NB4 (cell line): ENCODE results near the gene FAM20B.
"Not testable (repeated sequence)": the region's sequence is repeated elsewhere in the genome, so short reads cannot be mapped to it uniquely, and the experiment has no call there.

Experiments used
- MYC ChIP-seq: IDR thresholded peaks from 2 replicates; pipeline ENCODE4 v1.6.1; 2011; ENCODE audit warnings: low read depth, low read length
- POLR2A ChIP-seq: IDR thresholded peaks from 2 replicates; pipeline ENCODE4 v1.6.1; 2011; ENCODE audit warnings: mild to moderate bottlenecking; ENCODE audit not compliant: insufficient read length; ENCODE audit errors: extremely low read depth
- TF ChIP-seq, protein P1 (sequence below): IDR thresholded peaks from one replicate; pipeline ENCODE4 v1.5.1; 2012; ENCODE audit warnings: low read depth, low read length
- TF ChIP-seq, protein P2 (sequence below): IDR thresholded peaks from 2 replicates; pipeline ENCODE4 v1.6.1; 2011; ENCODE audit warnings: low read depth, low read length

DNA sequence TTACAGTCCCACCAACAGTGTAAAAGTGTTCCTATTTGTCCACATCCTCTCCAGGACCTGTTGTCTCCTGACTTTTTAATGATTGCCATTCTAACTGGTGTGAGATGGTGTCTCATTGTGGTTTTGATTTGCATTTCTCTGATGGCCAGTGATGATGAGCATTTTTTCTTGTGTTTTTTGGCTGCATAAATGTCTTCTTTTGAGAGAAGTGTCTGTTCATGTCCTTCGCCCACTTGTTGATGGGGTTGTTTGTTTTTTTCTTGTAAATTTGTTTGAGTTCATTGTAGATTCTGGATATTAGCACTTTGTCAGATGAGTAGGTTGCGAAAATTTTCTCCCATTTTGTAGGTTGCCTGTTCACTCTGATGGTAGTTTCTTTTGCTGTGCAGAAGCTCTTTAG, 37.5 kb upstream of the FAM20B start:
- TF ChIP-seq, protein P1, sequence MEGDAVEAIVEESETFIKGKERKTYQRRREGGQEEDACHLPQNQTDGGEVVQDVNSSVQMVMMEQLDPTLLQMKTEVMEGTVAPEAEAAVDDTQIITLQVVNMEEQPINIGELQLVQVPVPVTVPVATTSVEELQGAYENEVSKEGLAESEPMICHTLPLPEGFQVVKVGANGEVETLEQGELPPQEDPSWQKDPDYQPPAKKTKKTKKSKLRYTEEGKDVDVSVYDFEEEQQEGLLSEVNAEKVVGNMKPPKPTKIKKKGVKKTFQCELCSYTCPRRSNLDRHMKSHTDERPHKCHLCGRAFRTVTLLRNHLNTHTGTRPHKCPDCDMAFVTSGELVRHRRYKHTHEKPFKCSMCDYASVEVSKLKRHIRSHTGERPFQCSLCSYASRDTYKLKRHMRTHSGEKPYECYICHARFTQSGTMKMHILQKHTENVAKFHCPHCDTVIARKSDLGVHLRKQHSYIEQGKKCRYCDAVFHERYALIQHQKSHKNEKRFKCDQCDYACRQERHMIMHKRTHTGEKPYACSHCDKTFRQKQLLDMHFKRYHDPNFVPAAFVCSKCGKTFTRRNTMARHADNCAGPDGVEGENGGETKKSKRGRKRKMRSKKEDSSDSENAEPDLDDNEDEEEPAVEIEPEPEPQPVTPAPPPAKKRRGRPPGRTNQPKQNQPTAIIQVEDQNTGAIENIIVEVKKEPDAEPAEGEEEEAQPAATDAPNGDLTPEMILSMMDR = not testable (repeated sequence)
- TF ChIP-seq POLR2A, MYC: not testable (repeated sequence)
- TF ChIP-seq, protein P2, sequence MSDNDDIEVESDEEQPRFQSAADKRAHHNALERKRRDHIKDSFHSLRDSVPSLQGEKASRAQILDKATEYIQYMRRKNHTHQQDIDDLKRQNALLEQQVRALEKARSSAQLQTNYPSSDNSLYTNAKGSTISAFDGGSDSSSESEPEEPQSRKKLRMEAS = not testable (repeated sequence)
